SJSA1 (cell line): ENCODE data around the gene ESRRA. TPM values are rescaled to one million over a fixed set of nuclear protein-coding genes. Genes with fewer than 3 reads are reported as not detected.

Source experiments
- DNase-seq, 2 experiments: peaks; one replicate each; pipeline ENCODE4 v3.0.0-alpha.2; 2015 to 2020; ENCODE audit warnings: low spot score in 2 of 2, low read depth in 1 of 2
- H3K27ac ChIP-seq: fragments of 250-450 bp; sonication (Bioruptor Pico); 2 replicates; pipeline ENCODE4 v1.5.1; 2020; ENCODE audit warnings: mild to moderate bottlenecking, moderate library complexity
- H3K27me3 ChIP-seq: fragments of 250-450 bp; sonication (Bioruptor Pico); replicated peaks from 2 replicates; pipeline ENCODE4 v1.5.1; 2020; ENCODE audit warnings: mild to moderate bottlenecking, moderate library complexity
- H3K36me3 ChIP-seq: fragments of 250-450 bp; sonication (Bioruptor Pico); 2 replicates; pipeline ENCODE4 v1.5.1; 2020; ENCODE audit warnings: mild to moderate bottlenecking
- H3K4me1 ChIP-seq: fragments of 250-450 bp; sonication (Bioruptor Pico); replicated peaks from 2 replicates; pipeline ENCODE4 v1.6.1; 2021; ENCODE audit warnings: mild to moderate bottlenecking
- H3K4me3 ChIP-seq: fragments of 250-450 bp; sonication (Bioruptor Pico); 2 replicates; pipeline ENCODE4 v1.5.1; 2020; ENCODE audit warnings: mild to moderate bottlenecking
- H3K9me3 ChIP-seq: fragments of 250-450 bp; sonication (Bioruptor Pico); replicated peaks from 2 replicates; pipeline ENCODE4 v1.5.1; 2020; ENCODE audit warnings: mild to moderate bottlenecking
- total RNA-seq: library from RNA; depleted of rRNA; stranded (reverse); fragments of >200 nt; shearing (Covaris generic); gene quantifications from 2 replicates; pipeline ENCODE4 v1.2.3, GENCODE V29; 2014; rRNA removed

The ESRRA gene
- 50.7 and 51.1 TPM in 2 replicates for total RNA-seq

- peak; percentile 98 to 100 for DNase-seq
- peaks cover 11% of the 10 kb centered on the region; the same call in 1 of the 2 replicates for H3K36me3 ChIP-seq
- H3K27ac ChIP-seq = peak within 1 kb of the TSS; percentile 19
- no peaks in the 10 kb centered on the region for H3K9me3 ChIP-seq
- peak within 1 kb of the TSS; percentile 60 for H3K4me3 ChIP-seq
- peaks cover 7% of the 10 kb centered on the region for H3K27me3 ChIP-seq
- H3K4me1 ChIP-seq = peaks cover 24% of the 10 kb centered on the region
These were observed at the start of gene ESRRA for GRCh38 chr11:64305075-64305690. Gene ESRRA, plus strand, starts transcription at chr11:64305524. Its CDS starts 1,656 bp downstream, at chr11:64307180.

- no peak overlapping the region for H3K27ac ChIP-seq
- no peak for DNase-seq
- H3K27me3 ChIP-seq = no peaks in the 10 kb centered on the region
- no peak overlapping the region for H3K4me3 ChIP-seq
- H3K9me3 ChIP-seq = peaks cover 3% of the 10 kb centered on the region; the same call in 1 of the 2 replicates
- peaks cover 77% of the 10 kb centered on the region for H3K36me3 ChIP-seq
- H3K4me1 ChIP-seq = peaks cover 18% of the 10 kb centered on the region
These were observed 49.0 kb upstream of the ESRRA start for GRCh38 chr11:64256300-64256699.

- no peak for DNase-seq
- H3K4me1 ChIP-seq = peaks cover 16% of the 10 kb centered on the region
- peaks cover 90% of the 10 kb centered on the region for H3K36me3 ChIP-seq
- H3K27me3 ChIP-seq = no peaks in the 10 kb centered on the region
- no peak overlapping the region for H3K27ac ChIP-seq
- no peak overlapping the region for H3K4me3 ChIP-seq
- no peaks in the 10 kb centered on the region for H3K9me3 ChIP-seq
These were observed 47.0 kb upstream of the ESRRA start for GRCh38 chr11:64258356-64258755.

GRCh38 chr11:64258946-64259532, 46.3 kb upstream of the ESRRA start:
- DNase-seq = no peak
- Histone ChIP-seq H3K36me3 (peaks cover 97% of the 10 kb centered on the region), H3K27ac (no peak overlapping the region), H3K9me3 (no peaks in the 10 kb centered on the region), H3K4me1 (peaks cover 19% of the 10 kb centered on the region), H3K27me3 (no peaks in the 10 kb centered on the region), H3K4me3 (no peak overlapping the region)

GRCh38 chr11:64259533-64260067, 45.7 kb upstream of the ESRRA start:
- Histone ChIP-seq H3K27me3 (no peaks in the 10 kb centered on the region), H3K9me3 (no peaks in the 10 kb centered on the region), H3K4me3 (no peak overlapping the region), H3K27ac (no peak overlapping the region), H3K4me1 (peaks cover 19% of the 10 kb centered on the region), H3K36me3 (peaks cover 97% of the 10 kb centered on the region)
- DNase-seq = no peak

- H3K27me3 ChIP-seq = no peaks in the 10 kb centered on the region
- no peak overlapping the region for H3K4me3 ChIP-seq
- H3K36me3 ChIP-seq = peaks cover 93% of the 10 kb centered on the region
- DNase-seq = no peak
- H3K4me1 ChIP-seq = peaks cover 19% of the 10 kb centered on the region
- H3K27ac ChIP-seq = no peak overlapping the region
- H3K9me3 ChIP-seq = no peaks in the 10 kb centered on the region
These were observed 45.1 kb upstream of the ESRRA start for GRCh38 chr11:64260147-64260708.

- Histone ChIP-seq H3K36me3 (peaks cover 93% of the 10 kb centered on the region), H3K9me3 (no peaks in the 10 kb centered on the region), H3K27ac (no peak overlapping the region), H3K27me3 (no peaks in the 10 kb centered on the region), H3K4me1 (peaks cover 19% of the 10 kb centered on the region), H3K4me3 (no peak overlapping the region)
- no peak for DNase-seq
These were observed 43.7 kb upstream of the ESRRA start for GRCh38 chr11:64261556-64262080.

GRCh38 chr11:64262271-64263002, 42.9 kb upstream of the ESRRA start:
- no peak for DNase-seq
- peak overlapping the region; percentile 21; the same call in 1 of the 2 replicates for H3K27ac ChIP-seq
- no peaks in the 10 kb centered on the region for H3K9me3 ChIP-seq
- peaks cover 19% of the 10 kb centered on the region for H3K4me1 ChIP-seq
- no peaks in the 10 kb centered on the region for H3K27me3 ChIP-seq
- H3K4me3 ChIP-seq = no peak overlapping the region
- H3K36me3 ChIP-seq = peaks cover 93% of the 10 kb centered on the region

GRCh38 chr11:64263021-64263946, 42.0 kb upstream of the ESRRA start:
- peak in 1 of 2 experiments; percentile 29 for DNase-seq
- Histone ChIP-seq H3K4me1 (peaks cover 23% of the 10 kb centered on the region), H3K4me3 (no peak overlapping the region), H3K9me3 (no peaks in the 10 kb centered on the region), H3K36me3 (peaks cover 90% of the 10 kb centered on the region), H3K27me3 (no peaks in the 10 kb centered on the region), H3K27ac (peak overlapping the region; percentile 21; the same call in 1 of the 2 replicates)

GRCh38 chr11:64263947-64264317, 41.4 kb upstream of the ESRRA start:
- Histone ChIP-seq H3K36me3 (peaks cover 90% of the 10 kb centered on the region), H3K9me3 (no peaks in the 10 kb centered on the region), H3K27me3 (no peaks in the 10 kb centered on the region), H3K4me3 (no peak overlapping the region), H3K27ac (no peak overlapping the region), H3K4me1 (peaks cover 29% of the 10 kb centered on the region)
- DNase-seq = no peak

- no peak for DNase-seq
- peaks cover 85% of the 10 kb centered on the region for H3K36me3 ChIP-seq
- no peak overlapping the region for H3K27ac ChIP-seq
- no peaks in the 10 kb centered on the region for H3K9me3 ChIP-seq
- no peaks in the 10 kb centered on the region for H3K27me3 ChIP-seq
- H3K4me1 ChIP-seq = peaks cover 34% of the 10 kb centered on the region
- no peak overlapping the region for H3K4me3 ChIP-seq
These were observed 40.9 kb upstream of the ESRRA start for GRCh38 chr11:64264371-64264852.

GRCh38 chr11:64265176-64266160, 39.9 kb upstream of the ESRRA start:
- Histone ChIP-seq H3K27ac (no peak overlapping the region), H3K36me3 (peaks cover 78% of the 10 kb centered on the region), H3K27me3 (no peaks in the 10 kb centered on the region), H3K9me3 (no peaks in the 10 kb centered on the region), H3K4me3 (no peak overlapping the region), H3K4me1 (peaks cover 36% of the 10 kb centered on the region)
- no peak for DNase-seq
